KMS-11 (cell line): ENCODE results near the gene TICAM2.

Experiments used
- H2AFZ ChIP-seq: fragments of 200-600 bp; sonication (generic); 2 replicates; pipeline ENCODE4 v1.6.1; 2016; ENCODE audit warnings: antibody characterized with exemption, mixed run types, low read depth
- H3K27ac ChIP-seq: fragments of 200-600 bp; sonication (generic); 2 replicates; pipeline ENCODE4 v1.6.1; 2016; ENCODE audit warnings: mild to moderate bottlenecking, mixed run types
- H3K27me3 ChIP-seq: fragments of 200-600 bp; sonication (generic); 2 replicates; pipeline ENCODE4 v1.6.1; 2017; ENCODE audit warnings: mild to moderate bottlenecking, low read depth, mixed run types, moderate library complexity; ENCODE audit not compliant: insufficient read depth
- H3K36me3 ChIP-seq: fragments of 200-600 bp; sonication (generic); 2 replicates; pipeline ENCODE4 v1.6.1; 2017; ENCODE audit warnings: mild to moderate bottlenecking, mixed run types; ENCODE audit not compliant: insufficient read depth
- H3K4me1 ChIP-seq: fragments of 200-600 bp; sonication (generic); 2 replicates; pipeline ENCODE4 v1.6.1; 2016; ENCODE audit warnings: mild to moderate bottlenecking, low read depth, mixed run types; ENCODE audit not compliant: poor library complexity, severe bottlenecking
- H3K4me2 ChIP-seq: fragments of 200-600 bp; sonication (generic); 2 replicates; pipeline ENCODE4 v1.7.0; 2016; ENCODE audit warnings: mild to moderate bottlenecking, mixed run types
- H3K4me3 ChIP-seq: fragments of 200-600 bp; sonication (generic); IDR thresholded peaks from 2 replicates; pipeline ENCODE4 v1.6.1; 2017; ENCODE audit warnings: low read depth, low read length, mixed read lengths; ENCODE audit not compliant: insufficient read depth
- H3K79me2 ChIP-seq: fragments of 200-600 bp; sonication (generic); 2 replicates; pipeline ENCODE4 v1.6.1; 2016; ENCODE audit warnings: low read depth, mixed run types; ENCODE audit not compliant: insufficient read depth
- H3K9ac ChIP-seq: fragments of 200-600 bp; sonication (generic); 2 replicates; pipeline ENCODE4 v1.6.1; 2016; ENCODE audit warnings: mild to moderate bottlenecking, mixed run types
- H4K20me1 ChIP-seq: fragments of 200-600 bp; sonication (generic); 2 replicates; pipeline ENCODE4 v1.6.1; 2016; ENCODE audit warnings: mild to moderate bottlenecking, mixed run types; ENCODE audit not compliant: insufficient read depth
- TF ChIP-seq, protein P1 (sequence below): fragments of 200-600 bp; sonication (generic); conservative IDR thresholded peaks from 2 replicates; pipeline ENCODE4 v1.6.1; 2017; ENCODE audit warnings: low read depth, mild to moderate bottlenecking, antibody characterized with exemption, low read length, moderate library complexity, mixed read lengths

The TICAM2 gene

DNA sequence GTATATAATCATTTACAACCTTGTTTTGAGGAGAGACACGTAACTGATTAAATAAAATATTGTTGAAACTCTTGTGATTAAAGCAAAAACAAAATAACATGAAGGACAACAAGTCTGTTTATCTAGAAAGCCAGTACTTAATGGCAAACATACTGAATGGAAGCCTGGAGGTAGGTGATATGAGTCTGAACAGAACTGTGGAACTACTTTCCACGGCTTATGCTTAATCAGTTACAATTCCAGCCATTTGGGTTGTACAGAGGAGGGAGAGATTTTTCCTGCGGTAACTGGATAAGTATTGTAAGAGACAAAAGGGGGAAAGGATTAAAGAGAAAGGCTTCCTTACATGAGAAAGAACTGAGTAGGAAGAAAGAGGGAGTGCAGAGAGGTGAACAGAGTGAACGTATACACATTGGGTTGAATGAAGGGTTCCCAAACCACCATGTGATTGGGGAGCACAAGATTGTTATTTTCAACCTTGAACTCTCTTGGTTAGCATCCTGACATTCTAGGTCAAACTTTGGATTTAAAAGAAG lies 19.2 kb upstream of the TICAM2 start:
- Histone ChIP-seq H3K27me3 (no peaks in the 10 kb centered on the region), H3K27ac (no peak overlapping the region), H3K4me2 (no peak overlapping the region), H3K79me2 (peaks cover 24% of the 10 kb centered on the region), H3K36me3 (no peaks in the 10 kb centered on the region; the same call in 1 of the 2 replicates), H3K9ac (no peak overlapping the region), H3K4me3 (no peak overlapping the region), H2AFZ (no peak overlapping the region), H4K20me1 (no peaks in the 10 kb centered on the region), H3K4me1 (peaks cover 16% of the 10 kb centered on the region)
- TF ChIP-seq, protein P1, sequence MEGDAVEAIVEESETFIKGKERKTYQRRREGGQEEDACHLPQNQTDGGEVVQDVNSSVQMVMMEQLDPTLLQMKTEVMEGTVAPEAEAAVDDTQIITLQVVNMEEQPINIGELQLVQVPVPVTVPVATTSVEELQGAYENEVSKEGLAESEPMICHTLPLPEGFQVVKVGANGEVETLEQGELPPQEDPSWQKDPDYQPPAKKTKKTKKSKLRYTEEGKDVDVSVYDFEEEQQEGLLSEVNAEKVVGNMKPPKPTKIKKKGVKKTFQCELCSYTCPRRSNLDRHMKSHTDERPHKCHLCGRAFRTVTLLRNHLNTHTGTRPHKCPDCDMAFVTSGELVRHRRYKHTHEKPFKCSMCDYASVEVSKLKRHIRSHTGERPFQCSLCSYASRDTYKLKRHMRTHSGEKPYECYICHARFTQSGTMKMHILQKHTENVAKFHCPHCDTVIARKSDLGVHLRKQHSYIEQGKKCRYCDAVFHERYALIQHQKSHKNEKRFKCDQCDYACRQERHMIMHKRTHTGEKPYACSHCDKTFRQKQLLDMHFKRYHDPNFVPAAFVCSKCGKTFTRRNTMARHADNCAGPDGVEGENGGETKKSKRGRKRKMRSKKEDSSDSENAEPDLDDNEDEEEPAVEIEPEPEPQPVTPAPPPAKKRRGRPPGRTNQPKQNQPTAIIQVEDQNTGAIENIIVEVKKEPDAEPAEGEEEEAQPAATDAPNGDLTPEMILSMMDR, result no peak

DNA sequence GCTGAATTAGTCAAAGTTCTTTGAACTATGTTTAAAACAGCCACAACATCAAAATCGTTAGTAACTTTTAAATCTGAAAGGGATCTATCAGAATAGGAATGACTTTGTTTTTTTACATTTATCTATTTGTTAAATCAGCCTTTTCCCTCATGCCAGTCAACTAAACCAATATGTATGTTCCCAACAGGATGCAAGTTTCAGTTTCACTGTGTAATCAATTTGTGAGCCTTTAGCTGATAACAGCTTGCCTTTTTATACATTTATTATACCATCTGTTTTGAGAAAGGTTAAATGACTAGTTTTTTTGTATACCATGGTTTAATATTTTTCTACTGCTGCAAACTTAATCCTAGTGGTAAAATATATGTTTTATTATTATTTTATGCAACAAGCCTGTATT lies 14.6 kb upstream of the TICAM2 start:
- H4K20me1 ChIP-seq, result no peaks in the 10 kb centered on the region
- TF ChIP-seq, protein P1, result no peak
- no peak overlapping the region for H3K4me3 ChIP-seq
- no peaks in the 10 kb centered on the region; the same call in 1 of the 2 replicates for H3K36me3 ChIP-seq
- H2AFZ ChIP-seq, result no peak overlapping the region
- no peaks in the 10 kb centered on the region for H3K27me3 ChIP-seq
- H3K4me2 ChIP-seq, result no peak overlapping the region
- H3K9ac ChIP-seq, result no peak overlapping the region
- H3K79me2 ChIP-seq, result peaks cover under 1% of the 10 kb centered on the region; the same call in 1 of the 2 replicates
- no peak overlapping the region for H3K27ac ChIP-seq
- no peaks in the 10 kb centered on the region for H3K4me1 ChIP-seq

DNA sequence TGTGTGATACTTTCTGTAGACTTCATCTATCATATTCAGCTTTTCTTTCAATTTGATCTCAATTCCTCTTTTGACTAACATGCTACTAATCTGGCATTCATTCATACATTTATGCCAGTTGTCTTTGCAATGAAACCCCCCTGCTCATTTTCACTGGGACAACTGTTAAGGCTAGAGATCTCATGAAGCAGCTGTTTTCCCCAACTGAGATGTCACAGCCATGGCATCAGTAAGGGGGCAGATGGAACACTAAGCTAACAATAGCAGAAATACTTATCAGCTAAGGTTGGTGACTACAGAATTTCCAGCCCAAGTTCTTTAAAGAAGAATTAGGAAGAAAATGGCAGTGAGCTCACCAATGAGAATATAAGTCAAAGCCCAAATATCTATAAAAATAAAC lies 14.2 kb upstream of the TICAM2 start:
- no peak overlapping the region for H2AFZ ChIP-seq
- H4K20me1 ChIP-seq, result no peaks in the 10 kb centered on the region
- H3K4me3 ChIP-seq, result no peak overlapping the region
- no peaks in the 10 kb centered on the region; the same call in 1 of the 2 replicates for H3K36me3 ChIP-seq
- no peak overlapping the region for H3K4me2 ChIP-seq
- H3K27ac ChIP-seq, result no peak overlapping the region
- H3K27me3 ChIP-seq, result no peaks in the 10 kb centered on the region
- H3K79me2 ChIP-seq, result no peaks in the 10 kb centered on the region
- no peaks in the 10 kb centered on the region for H3K4me1 ChIP-seq
- TF ChIP-seq, protein P1, result no peak
- no peak overlapping the region for H3K9ac ChIP-seq

DNA sequence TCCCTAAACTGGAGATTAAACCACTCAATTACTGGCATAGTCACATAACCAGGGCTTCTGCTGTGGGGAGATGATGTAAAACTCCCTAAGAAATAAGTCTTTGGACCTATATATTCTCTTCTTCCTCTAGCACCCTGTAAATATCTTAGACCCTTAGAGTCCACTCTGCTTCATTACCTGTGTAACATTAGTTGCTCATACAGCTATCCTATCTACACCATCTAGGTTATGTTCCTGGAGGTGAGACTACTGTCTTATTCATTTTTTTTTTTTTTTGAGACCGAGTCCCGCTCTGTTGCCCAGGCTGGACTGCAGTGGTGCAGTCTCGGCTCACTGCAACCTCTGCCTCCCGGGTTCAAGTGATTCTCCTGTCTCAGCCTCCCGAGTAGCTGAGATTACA lies 9.6 kb upstream of the TICAM2 start:
- Histone ChIP-seq H3K27ac (no peak overlapping the region), H3K79me2 (no peaks in the 10 kb centered on the region), H3K9ac (no peak overlapping the region), H4K20me1 (no peaks in the 10 kb centered on the region), H2AFZ (no peak overlapping the region), H3K4me1 (no peaks in the 10 kb centered on the region), H3K36me3 (no peaks in the 10 kb centered on the region), H3K4me3 (no peak overlapping the region), H3K4me2 (no peak overlapping the region), H3K27me3 (no peaks in the 10 kb centered on the region)
- TF ChIP-seq, protein P1, result no peak
